GM21367 (cell line): ENCODE results near the gene SLC6A3.

ENCODE experiments used
- ATAC-seq: cut with Tn5 transposase; IDR thresholded peaks from one replicate; pipeline ENCODE4 v1.9.1; 2021; ENCODE audit not compliant: unreplicated experiment

Gene SLC6A3

DNA sequence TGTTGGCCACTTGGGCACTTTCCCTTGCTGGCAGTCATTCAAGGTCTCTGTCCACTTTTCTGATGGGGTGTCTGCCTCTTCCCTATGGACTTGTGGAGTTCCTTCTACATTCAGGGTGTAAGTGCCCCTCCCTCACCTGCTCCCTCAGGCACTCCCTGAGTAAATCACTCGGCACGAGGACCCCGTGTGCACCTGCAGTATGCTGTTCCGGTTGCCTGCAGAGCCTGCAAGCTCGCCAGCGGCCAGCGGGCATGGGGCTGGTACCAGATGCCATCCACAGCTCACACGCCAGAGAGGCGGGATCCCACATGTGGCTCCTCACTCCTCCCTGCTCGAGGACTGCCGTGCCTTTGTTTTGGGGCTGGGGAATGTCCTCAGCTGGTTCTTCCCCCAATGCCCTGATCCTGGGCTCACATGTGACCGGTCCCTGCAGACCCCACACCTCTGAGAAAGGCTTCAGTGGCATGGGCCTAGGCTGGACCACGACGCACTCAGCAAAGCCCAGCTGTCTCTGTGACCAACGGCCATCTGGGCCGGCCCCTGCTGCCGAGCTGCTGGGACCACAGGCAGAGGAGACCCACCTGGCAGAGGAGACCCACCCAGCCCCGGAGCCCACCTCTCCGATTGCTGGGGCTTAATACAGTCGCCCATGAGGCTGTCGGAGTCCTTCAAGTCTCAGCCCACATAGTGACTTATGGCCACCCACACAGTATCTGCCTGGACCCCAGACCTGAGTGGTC, 54.2 kb downstream of the SLC6A3 start:
- ATAC-seq, result no peak

- no peak for ATAC-seq
Observed at GRCh38 chr5:1390333-1390732, 54.9 kb downstream of the SLC6A3 start.

GRCh38 chr5:1388383-1388967, 56.8 kb downstream of the SLC6A3 start:
- no peak for ATAC-seq

GRCh38 chr5:1387876-1388275, 57.4 kb downstream of the SLC6A3 start:
- no peak for ATAC-seq

DNA sequence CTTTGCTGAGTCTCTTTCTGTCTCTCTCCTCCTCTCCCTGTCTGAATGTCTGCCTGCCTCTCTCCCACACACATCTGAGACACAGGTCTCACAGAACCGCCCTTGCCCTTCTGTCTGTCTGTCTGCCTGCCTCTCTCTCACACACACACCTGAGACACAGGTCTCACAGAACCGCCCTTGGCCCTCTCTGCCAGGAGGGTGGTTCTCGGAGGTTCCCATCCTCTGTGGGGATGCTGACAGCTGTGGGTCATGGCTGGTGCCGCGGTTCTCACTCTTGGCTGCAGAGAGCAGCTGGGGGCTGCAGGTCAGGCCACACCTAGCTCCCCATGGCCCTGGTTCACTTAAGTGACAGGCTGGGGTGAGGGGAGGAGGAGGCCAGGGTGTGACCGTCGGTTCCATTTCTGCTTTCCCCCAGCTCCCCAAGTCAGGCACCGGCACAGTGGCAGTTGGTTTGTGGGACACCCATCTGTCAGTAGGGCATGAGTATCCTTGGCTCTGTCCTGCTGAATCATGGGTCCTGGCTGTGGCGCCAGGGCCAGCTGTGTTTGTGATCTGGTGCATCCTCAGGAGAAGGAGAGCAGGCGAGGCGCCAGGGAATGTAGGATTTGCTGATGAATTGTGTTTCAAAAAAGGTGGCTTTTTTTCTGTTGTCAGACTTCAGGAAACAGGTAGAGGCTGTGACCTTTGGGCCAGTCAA, 58.0 kb downstream of the SLC6A3 start:
- no peak for ATAC-seq

DNA sequence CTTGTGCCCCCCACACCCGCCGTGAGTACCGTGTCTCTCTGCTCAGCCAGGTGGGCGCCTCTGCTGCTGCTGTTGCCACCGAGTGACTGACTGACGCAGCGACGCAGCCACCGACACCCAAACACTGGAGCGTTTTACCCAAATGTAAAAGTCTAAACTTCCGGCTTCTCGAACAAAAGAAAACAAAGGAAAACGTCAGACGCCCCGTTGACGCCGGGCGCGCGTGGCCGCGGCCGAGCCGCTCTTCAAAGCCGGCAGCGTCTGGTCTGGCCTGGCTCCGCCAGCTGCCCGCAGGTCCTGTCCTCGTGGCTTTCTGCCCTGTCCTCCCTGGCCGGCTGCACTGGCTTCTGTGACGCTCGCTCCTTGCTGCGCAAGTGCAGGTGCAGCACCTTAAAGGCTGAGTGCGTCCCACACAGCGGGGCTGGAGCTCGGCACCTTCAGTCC, 58.9 kb downstream of the SLC6A3 start:
- ATAC-seq, result peak; percentile 36

DNA sequence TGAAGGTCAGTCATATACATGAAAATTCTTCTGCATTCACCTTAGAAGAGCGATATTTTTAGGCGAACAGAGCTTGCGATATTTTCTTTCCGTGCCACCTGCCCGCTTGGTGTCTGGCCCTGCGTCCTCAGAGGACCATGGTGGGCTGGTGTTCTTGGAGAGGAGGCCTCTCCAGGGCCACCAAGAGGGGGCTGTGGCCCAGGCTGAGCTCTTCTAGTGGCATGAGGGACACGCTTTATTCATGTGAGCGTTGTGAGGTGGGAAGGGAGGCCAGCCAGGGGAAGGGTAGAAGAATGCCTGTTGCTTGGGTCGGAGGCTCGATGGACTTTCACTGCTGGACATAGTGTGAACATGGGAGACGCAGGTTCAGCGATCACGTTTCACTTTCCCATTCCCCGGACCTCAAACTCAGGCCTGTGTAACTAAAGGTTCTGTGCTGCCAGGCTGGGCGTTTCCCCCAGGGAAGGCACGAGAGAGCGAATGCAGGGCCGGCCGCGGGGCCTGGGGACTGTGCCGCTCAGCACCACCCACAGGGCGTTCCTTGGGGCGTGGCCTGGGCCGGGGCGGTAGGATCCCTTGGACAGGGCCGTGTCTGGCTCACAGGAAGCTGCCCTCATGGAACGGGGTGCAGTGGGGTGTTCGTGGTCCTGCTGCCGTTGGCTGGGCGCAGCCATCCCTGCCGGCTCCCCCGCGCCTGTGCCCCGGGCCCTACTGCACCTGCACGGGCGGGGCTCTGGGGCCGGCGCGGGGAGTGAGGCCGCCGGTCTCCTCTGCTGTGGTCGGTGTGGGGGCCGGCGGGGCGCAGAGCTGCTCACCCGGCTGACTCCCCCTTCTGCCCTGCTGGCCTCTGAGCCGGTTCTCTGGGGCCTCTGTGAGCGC, 59.6 kb downstream of the SLC6A3 start:
- ATAC-seq, result peak; percentile 86

GRCh38 chr5:1384521-1384920, 60.7 kb downstream of the SLC6A3 start:
- no peak for ATAC-seq

- ATAC-seq, result no peak
Observed at GRCh38 chr5:1383886-1384401, 61.3 kb downstream of the SLC6A3 start.

- no peak for ATAC-seq
Observed at GRCh38 chr5:1383344-1383743, 61.9 kb downstream of the SLC6A3 start.

- ATAC-seq, result no peak
Observed at GRCh38 chr5:1382248-1382700, 63.0 kb downstream of the SLC6A3 start.

DNA sequence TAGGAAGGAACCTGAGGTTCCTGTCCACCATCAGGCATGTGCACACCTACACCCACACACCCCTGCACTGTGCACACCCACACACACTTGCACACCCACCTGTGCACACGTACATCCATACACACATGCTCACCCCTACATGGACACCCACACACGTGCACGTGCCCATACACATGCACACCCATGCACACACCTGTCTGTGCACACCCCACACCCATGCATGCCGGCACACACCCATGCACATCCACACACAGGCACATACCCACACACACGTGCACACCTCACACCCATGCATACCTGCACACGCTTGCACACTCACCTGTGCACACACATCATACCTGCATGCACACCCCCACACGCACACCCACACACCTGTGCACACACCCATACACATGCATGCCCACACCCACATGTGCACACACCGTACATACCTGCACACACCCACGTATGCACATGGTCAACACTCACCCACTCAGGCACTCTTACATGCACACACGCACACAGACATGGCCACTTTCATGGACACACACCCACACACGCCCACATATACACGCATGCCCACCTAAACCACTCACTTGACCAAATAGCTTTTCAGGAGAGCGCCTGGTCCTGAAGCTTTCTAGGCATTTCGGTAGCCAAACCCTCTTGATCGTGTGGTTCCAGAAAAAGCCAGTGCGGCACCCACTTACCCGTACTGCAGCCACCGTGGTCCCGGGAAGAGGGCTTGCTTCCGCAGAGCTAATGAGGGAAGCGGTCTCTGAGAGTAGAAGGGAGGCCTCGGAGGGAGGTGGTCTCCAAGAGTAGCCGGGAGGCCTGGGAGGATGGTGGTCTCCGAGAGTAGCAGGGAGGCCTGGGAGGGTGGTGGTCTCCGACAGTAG, 63.6 kb downstream of the SLC6A3 start:
- ATAC-seq, result no peak

GRCh38 chr5:1380910-1381309, 64.3 kb downstream of the SLC6A3 start:
- ATAC-seq, result no peak

GRCh38 chr5:1380011-1380817, 65.0 kb downstream of the SLC6A3 start:
- ATAC-seq, result peak; percentile 71

GRCh38 chr5:1378866-1379659, 66.2 kb downstream of the SLC6A3 start:
- no peak for ATAC-seq

- ATAC-seq, result no peak
Observed at GRCh38 chr5:1378096-1378495, 67.1 kb downstream of the SLC6A3 start.

GRCh38 chr5:1376981-1377380, 68.3 kb downstream of the SLC6A3 start:
- no peak for ATAC-seq
